PFSK-1 (cell line): ENCODE results near the gene PRPF40B.

Experiments used
- POLR2AphosphoS5 ChIP-seq: IDR thresholded peaks from 2 replicates; pipeline ENCODE4 v1.6.1; 2012; ENCODE audit warnings: low read depth, mild to moderate bottlenecking, control low read depth, low read length, moderate library complexity
- TAF1 ChIP-seq: IDR thresholded peaks from 2 replicates; pipeline ENCODE4 v1.6.1; 2012; ENCODE audit warnings: low read length, control low read depth, borderline replicate concordance; ENCODE audit not compliant: insufficient read depth

DNA sequence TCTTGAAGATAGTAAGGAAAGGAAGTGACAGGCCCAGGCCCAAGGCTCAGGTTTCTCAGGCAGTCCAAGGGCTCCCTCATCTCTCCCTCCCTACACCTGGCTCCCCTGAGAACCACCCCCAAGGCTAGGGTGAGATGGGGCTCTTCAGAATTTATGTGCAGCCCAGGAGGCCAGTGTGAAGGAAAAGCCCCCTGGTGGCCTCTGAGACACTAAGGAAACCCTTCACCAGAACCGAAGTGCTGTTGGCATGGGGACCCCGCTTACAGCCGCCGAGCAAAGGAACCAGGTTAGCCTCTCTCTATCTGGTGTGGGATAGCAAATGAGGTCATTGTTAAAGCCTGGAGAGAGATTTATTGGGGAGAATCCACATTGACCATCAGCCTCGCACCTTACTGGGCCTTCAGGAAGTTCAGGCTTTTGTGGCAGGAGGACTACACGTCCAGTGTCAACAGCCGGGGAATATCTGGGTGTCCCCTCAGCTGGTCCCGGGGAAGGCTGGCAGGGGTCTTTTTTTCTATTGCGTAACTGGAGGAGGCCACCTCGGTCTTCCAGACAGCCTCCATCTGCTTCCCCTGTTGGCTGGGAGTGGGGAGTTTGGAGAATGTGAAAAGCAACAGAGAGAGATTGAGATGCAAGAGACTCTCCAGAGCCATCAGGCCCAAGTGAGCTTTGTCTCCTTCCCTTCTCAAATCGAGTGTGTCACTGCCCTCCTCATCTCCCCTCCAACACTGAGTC is 36.0 kb upstream of the PRPF40B start:
- TF ChIP-seq POLR2AphosphoS5 (no peak), TAF1 (no peak)
